Fibroblast of skin of back (primary cell): ENCODE data around the gene TAF8.
"Not testable (repeated sequence)": the region's sequence is repeated elsewhere in the genome, so short reads cannot be mapped to it uniquely, and the experiment has no call there.

Source experiments
- DNase-seq: peaks from one replicate; pipeline ENCODE4 v3.0.0-alpha.2; 2013

TAF8 gene

GRCh38 chr6:42029062-42029685 is 21.1 kb upstream of the TAF8 start:
- no peak for DNase-seq

DNA sequence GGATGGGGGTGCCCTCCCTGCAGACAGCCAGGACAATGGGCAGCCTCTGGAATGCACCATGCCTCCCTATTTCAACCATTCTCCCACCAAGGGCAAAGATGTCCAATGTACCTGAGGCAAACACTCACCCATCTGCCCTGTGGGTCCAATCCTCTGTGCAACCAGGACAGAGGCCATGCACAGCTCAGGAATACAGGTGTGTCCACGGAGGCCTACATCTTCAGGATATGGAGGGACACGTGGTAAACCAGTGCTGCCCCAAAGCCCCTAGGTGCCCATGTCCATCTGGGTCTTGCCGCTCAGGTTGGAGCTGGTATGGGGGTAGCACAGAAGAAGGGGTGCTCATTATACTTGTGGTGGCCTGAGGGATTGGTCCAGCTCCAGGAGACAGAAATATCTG is 20.4 kb upstream of the TAF8 start:
- no peak for DNase-seq

DNA sequence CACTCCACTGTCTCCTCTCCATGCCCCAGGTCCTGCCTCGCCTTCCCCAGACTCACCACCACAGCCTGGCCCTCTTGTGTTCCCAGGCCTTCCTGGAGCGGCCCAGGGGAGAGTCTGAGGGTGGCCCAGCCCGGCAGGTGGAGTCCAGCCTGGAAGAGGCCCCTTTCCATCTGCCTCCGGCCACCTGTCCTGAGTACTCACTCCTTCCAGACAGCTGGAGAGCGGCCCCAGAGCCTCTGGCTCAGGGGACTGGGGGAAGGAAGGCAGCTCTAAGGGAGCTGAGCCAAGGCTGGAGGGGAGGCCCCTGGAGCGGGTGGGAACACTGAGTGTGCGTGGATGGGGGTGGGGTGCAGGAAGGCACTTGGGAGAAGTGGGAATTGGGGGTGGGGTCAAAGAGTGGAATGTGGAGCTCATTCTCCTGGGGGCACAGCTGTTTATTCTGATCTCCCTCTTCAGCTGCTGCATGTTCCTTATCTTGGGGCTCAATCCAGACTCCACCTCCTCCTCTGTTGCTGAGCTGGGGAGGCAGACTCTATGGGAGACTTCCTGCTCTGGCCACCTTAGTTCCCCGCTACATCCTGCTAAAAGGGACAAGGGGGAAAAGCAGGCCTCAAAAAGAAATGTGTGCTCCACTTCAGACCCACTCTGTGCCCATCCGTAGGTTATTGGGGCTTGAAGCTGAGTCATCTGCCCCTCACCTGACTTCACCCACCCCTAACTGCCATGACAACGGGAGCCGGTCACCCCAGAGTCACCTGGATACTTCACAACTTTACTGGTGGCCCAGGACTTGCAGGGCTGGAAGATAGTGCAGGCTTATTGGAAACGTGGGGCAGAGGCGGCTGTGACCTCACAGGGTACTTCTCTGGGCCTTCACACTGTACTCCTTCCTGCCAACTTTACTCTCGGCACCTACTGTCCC is 19.5 kb upstream of the TAF8 start:
- DNase-seq: no peak

- DNase-seq: no peak
Measured at GRCh38 chr6:42032366-42032765, 18.0 kb upstream of the TAF8 start.

- DNase-seq: not testable (repeated sequence)
Measured at GRCh38 chr6:42037669-42038068, 12.7 kb upstream of the TAF8 start.

DNA sequence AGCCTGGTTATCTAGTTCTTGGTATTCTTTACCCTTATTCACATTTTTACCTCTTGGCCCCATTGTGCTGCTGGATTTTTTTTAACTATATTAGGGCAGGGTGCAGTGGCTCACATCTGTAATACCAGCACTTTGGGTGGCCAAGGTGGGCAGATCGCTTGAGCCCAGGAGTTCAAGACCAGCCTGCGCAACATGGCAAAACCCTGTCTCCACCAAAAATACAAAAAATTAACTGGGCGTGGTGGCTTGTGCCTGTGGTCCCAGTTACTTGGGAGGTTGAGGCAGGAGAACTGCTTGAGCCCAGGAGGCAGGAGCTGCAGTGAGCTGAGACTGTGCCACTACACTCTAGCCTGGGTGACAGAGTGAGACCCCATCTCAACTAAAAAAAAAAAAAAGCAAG is 12.2 kb upstream of the TAF8 start:
- no peak for DNase-seq

DNA sequence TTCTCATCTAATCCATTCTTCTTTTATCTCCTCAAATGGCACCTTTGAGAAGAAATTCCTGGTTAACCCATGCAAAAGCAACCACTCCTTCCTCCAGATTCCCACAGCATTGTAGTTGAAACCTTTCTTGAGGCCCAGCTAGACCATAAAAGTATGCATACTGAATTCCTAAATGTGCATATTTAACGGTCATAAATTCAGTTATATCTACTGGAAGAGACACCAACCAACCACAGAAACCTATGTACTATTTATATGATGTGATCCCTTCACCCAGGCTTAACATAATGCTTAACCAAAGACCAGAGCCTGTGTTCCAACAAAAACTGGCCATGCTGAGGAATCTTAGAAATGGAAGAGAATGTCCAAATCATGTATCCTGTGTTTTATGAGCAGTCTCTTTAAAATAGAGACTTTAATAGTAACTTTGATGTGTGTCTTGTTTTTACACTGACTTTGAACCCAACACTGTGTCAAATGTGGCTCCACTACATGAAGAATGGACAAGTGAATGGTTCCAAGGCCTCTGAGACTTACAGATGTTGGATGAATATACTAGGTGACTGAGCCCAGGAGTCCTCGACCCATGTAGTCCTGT is 11.4 kb upstream of the TAF8 start:
- no peak for DNase-seq

DNA sequence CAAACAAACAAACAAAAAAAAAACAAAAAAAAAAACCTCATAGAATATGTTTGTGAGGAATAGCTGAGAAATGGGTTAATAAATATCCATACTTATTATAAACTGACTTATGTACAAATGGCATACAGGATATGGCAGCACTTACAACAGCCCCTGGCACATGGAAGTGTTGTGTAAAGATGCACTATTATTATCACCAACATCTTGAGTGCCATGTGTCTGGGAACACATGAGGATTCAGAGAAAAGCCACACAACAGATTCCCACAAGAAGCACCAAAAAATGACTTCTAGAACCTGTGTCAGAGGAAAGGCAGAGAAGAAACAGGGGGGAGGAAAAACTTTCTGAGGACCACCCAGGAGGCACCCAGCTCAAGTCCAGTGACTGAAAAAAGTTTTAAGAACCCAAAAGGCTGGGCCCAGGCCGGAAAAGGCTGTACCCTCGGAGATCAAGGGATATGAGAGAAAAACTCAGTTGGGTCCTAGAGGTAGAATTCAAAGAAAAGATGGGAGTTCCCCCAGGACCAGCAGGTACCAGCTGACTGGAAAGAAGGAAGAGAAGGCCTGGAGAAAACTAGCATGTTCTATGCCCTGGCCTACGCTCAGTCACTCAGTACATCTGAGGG is 9.4 kb upstream of the TAF8 start:
- DNase-seq: no peak

DNA sequence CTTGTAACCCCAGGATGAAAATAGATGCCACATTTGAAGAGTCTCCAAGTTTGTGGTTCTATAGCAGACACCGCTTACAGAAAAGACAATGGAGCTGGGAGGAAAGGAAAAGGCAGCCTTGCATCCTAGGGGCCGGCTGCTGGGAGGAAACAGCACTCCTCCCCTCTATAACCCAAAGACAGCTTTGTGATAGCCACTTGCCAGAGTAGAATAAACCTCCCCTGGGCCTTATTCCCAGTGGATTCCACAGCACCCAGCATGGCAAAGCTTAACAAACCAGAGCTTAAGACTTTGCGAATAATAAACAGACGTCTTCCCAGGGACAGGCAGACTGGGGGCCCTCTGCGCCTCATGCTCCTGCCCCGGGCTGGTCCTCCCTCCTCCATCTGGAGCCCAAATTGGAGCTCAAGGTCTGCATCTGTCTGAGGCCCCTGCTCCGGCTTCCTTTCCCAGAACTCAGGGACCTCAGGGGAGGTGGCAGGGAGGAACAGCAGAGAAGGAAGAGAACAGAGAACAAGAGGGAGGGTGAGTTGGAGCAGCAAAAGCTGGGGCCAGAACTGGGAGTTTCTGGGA is 8.8 kb upstream of the TAF8 start:
- DNase-seq: no peak

GRCh38 chr6:42042108-42042507 is 8.2 kb upstream of the TAF8 start:
- no peak for DNase-seq

DNA sequence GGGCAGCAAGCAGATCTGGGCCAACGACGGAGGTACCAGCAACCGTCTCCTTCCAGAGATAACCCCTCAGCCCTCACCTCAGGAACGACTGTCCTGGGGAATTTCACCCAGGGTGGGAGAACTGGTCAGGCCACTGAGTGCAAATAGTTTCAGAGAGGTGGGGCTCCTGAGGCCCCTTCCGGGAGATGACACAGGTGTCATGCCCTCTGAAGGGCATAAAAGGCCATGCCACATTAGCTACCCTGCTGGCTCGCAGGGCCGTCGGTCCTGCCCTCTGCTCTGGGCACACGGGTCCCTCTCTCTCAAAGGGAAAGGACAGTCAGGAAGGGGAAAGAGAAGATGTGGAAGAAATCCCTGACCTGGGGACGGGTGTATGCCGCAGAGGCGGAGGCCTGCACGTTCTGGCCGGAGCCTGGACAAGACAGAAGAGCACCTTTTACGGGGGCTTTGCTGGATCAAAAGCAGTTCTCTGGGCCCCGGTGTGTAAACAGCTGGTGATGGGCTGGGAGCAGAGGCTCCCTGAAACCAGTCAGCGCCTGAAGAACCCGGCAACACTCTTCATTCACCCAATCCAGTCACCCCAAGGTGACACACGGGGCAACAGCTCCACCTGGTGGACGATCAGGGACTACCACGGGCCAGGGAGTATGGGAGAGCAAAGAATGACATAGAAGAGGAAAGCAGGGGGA is 6.4 kb upstream of the TAF8 start:
- DNase-seq: peak; percentile 82

DNA sequence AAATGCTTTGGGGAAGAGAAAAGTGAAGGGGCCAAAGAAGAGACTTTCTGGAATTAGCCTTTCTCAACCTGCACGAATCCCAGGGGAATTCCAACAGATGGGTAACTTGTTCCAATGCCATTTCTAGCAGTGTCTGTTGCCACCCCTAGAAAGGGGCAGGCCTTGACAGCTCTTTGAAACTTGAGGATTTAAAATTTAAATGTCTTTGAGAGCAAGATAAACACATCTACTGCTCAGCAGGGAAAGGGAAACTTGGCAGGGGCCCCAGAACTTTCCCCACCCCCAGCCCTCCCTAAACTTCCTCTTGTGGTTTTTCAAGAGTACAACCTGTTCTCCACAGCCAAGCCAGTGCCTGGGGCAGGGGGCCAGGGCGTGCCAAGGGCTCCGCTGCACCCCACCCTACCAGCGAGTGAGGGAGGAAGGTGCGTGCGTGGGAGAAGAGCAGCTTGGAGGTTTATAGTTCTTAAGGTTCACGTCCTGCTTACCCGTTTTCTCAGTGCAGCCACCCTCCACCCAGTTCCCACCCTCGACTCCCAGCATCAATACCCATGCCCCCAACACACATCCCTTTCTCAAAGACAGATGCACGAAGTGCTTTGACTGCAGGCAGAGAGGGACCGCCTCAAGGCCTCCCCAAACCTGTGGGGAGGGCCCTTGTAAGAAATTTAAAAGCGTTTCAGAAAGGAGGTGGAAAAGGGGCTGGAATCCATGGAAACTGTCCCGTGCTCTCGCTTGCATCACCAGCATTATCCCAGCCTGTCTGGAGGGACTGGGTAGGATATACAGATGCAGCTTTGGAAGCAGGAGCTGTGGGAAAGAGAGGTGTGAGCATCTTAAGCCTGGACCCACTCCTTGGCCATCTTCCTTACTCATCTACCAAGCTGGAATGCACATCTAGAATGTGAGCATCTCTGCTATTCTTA is 4.5 kb upstream of the TAF8 start:
- DNase-seq: peak; percentile 58

DNA sequence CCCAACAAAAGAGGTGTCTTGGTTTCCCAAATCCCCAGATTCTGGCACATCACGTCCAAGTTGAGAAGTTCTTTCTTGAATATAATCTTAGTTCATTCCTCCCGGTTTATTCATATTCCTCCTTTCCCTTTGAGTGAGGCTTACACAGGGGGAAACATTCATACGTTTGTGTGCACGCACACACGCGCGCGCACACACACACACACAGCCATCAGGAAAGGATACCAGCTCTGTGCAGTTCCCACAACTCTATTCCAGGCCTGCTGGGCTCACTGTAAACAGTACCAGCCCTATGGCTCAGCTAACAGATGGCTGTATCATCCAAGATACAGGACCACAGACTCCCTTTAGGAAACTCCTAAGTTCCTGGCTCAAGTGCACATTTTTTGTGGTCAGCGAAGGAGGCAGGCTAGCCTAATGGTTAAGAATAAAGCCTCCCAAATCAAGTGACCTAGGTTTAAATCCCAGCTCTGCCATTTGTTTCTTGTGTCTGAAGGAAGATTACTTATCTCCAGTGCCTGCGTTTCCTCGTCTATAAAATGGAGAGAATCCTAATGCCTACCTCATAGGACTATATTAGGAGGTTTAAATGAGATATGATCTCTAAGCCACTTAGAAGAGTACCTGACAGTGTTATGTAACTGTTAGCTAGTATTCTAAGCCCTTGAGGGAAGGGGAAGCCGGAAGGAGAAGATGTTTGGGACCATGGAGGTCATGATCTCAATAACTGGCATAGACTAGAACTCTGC is 3.7 kb upstream of the TAF8 start:
- peak; percentile 25 for DNase-seq

- DNase-seq: no peak
Measured at GRCh38 chr6:42047213-42047590, 3.1 kb upstream of the TAF8 start.

- no peak for DNase-seq
Measured at GRCh38 chr6:42047790-42048405, 2.4 kb upstream of the TAF8 start.

DNA sequence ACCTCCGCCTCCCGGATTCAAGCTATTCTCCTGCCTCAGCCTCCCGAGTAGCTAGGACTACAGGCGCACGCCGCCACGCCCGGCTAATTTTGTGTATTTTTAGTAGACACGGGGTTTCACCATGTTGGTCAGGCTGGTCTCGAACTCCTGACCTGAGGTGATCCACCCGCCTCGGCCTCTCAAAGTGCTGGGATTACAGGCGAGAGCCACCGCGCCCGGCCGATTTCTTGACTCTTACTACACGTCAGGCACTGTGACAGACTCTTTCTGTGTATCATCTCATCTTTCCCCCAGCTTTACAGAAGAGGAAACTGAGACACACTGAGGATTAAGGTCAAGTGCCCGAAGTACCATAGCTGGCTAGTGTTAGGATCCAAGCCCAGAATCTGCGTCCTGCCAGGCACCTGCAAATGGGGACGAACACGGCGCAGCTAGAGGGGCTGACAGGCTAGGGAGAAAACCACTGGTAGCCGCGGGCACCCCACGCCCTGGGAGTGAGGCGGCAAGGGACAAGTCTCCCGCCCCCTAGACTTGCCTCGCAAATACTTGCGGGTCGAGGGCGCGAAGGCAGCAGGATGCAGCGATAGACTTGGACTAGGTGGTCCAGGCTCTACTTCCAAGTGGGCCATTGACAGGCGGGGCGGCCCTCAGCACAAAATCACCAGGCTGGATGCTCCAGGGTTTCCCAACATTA is 1.1 kb upstream of the TAF8 start:
- DNase-seq: no peak

- DNase-seq: no peak
Measured at GRCh38 chr6:42049948-42050296, 402 bp upstream of the TAF8 start.

- no peak for DNase-seq
Measured at GRCh38 chr6:42051268-42051653, 937 bp downstream of the TAF8 start.

DNA sequence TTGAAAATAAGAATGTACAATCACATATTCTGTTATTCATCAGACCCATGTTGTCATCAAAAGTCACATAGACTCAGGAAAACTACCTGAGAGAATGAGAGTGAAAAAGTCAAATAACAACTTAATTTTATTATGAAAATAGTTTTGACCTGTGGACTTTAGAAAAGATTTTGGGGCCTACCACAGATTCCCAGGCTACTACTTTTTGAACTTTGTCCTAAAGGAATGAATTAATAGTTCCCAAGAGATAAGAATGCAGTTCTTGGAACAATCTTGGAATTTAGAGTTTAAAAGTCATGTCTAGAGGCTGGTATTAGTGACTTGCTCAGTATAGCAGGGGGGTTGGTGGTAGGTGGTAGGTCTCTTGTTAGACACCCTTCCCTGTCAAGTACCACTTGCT is 3.3 kb downstream of the TAF8 start:
- no peak for DNase-seq

DNA sequence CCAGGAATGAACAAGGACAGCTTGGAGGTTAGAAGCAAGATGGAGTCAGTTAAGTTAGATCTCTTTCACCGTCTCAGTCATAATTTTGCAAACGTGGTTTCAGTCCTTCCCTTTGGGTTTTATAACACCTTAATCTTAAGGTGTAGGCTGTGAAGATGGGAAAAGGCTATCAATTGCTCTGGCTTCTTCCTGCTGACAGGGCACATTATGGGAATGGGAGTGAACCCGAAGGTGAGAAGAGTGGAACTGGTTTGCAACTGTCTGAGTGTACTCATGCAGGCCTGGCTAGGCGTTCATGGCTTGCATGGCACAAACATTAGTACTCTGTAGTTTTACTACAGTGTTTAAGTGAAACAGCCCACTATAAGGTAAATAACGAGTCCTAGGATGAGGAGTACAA is 9.4 kb downstream of the TAF8 start:
- no peak for DNase-seq
